Stimulated activated CD4-positive, alpha-beta T cell treated with anti-CD3 and anti-CD28 coated beads, Interleukin-4, amount 100 ng/mL, for 24 hours (primary cell): ENCODE data around the gene DAG1.
A peak's percentile ranks its signal among the peaks of the same experiment; 100 is the strongest.

Source experiments
- DNase-seq: peaks from one replicate; pipeline ENCODE4 v3.0.0-alpha.2; 2020

DAG1 gene

DNA sequence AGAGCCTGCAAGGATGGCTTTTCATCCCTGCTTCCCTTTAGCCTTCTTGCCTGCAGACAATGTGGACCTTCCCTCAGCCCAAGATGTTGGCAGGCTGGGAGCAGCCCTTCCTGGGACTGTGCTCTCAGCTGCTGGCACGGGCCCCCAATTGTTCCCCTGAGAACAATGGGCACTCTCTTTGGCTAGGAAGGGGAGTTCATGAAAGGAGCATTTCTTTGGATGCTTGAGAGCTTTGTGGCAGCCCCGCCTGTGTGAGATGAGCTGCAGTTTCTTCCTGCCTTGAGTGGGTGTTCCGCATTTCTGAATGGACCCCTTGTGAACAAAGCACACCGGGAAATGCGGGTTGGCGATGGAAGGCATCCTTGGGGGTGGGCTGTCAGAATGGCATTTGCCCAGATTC, 49.2 kb downstream of the DAG1 start:
- no peak for DNase-seq

DNA sequence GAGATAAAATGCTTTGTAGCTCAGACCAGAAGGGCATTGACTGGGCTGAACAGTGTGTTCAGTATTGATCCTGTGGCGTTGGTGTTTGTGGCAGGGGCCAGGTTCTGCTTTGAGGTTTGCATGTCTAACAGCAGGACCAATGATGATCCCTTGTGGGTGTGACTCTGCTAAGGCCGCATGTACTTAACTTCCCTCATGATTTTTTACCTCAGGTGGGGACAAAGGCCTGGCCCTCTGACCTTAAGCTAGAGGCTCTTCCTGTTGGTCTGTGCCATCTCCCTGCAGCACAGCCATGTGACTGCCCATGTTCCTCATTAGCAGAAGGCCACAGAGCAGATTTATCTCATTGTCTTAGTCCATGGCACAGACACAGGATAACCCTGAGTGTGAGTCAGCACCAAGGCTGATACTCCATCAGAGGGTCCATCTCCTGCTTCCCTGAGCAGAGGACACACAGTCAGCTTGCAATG, 49.9 kb downstream of the DAG1 start:
- no peak for DNase-seq

- no peak for DNase-seq
These were observed 54.0 kb downstream of the DAG1 start for GRCh38 chr3:49523756-49524747.

GRCh38 chr3:49529567-49529966, 59.5 kb downstream of the DAG1 start:
- DNase-seq = no peak

GRCh38 chr3:49530231-49530630, 60.2 kb downstream of the DAG1 start:
- DNase-seq = no peak

DNA sequence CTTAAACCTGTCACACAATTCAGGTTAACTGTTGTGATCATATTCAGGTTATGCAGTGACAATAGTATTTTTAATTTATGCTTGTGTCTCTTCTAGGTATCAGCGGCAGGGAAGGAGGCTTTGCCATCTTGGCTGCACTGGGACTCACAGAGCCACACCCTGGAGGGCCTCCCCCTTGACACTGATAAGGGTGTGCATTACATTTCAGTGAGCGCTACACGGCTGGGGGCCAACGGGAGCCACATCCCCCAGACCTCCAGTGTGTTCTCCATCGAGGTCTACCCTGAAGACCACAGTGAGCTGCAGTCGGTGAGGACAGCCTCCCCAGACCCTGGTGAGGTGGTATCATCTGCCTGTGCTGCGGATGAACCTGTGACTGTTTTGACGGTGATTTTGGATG, 60.6 kb downstream of the DAG1 start:
- DNase-seq = no peak

DNA sequence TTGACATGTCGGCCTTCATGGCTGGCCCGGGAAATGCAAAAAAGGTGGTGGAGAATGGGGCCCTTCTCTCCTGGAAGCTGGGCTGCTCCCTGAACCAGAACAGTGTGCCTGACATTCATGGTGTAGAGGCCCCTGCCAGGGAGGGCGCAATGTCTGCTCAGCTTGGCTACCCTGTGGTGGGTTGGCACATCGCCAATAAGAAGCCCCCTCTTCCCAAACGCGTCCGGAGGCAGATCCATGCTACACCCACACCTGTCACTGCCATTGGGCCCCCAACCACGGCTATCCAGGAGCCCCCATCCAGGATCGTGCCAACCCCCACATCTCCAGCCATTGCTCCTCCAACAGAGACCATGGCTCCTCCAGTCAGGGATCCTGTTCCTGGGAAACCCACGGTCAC, 61.2 kb downstream of the DAG1 start:
- DNase-seq = no peak

DNA sequence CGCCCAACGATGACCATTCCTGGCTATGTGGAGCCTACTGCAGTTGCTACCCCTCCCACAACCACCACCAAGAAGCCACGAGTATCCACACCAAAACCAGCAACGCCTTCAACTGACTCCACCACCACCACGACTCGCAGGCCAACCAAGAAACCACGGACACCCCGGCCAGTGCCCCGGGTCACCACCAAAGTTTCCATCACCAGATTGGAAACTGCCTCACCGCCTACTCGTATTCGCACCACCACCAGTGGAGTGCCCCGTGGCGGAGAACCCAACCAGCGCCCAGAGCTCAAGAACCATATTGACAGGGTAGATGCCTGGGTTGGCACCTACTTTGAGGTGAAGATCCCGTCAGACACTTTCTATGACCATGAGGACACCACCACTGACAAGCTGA, 61.6 kb downstream of the DAG1 start:
- no peak for DNase-seq

- DNase-seq = no peak
These were observed 63.0 kb downstream of the DAG1 start for GRCh38 chr3:49533031-49533430.

DNA sequence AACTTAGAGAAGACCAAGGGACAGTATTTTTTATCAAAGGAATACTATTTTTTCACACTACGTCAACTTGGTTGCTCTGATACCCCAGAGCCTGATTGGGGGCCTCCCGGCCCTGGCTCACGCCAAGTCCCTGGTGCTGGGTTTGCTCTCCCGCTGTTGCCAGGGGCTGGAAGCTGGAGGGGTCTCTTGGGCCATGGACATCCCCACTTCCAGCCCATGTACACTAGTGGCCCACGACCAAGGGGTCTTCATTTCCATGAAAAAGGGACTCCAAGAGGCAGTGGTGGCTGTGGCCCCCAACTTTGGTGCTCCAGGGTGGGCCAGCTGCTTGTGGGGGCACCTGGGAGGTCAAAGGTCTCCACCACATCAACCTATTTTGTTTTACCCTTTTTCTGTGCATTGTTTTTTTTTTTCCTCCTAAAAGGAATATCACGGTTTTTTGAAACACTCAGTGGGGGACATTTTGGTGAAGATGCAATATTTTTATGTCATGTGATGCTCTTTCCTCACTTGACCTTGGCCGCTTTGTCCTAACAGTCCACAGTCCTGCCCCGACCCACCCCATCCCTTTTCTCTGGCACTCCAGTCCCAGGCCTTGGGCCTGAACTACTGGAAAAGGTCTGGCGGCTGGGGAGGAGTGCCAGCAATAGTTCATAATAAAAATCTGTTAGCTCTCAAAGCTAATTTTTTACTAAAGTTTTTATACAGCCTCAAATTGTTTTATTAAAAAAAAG, 63.9 kb downstream of the DAG1 start:
- no peak for DNase-seq

GRCh38 chr3:49534581-49535441, 64.7 kb downstream of the DAG1 start:
- DNase-seq = no peak

GRCh38 chr3:49535971-49536874, 66.2 kb downstream of the DAG1 start:
- DNase-seq = no peak

GRCh38 chr3:49536875-49537533, 66.9 kb downstream of the DAG1 start:
- DNase-seq = no peak

DNA sequence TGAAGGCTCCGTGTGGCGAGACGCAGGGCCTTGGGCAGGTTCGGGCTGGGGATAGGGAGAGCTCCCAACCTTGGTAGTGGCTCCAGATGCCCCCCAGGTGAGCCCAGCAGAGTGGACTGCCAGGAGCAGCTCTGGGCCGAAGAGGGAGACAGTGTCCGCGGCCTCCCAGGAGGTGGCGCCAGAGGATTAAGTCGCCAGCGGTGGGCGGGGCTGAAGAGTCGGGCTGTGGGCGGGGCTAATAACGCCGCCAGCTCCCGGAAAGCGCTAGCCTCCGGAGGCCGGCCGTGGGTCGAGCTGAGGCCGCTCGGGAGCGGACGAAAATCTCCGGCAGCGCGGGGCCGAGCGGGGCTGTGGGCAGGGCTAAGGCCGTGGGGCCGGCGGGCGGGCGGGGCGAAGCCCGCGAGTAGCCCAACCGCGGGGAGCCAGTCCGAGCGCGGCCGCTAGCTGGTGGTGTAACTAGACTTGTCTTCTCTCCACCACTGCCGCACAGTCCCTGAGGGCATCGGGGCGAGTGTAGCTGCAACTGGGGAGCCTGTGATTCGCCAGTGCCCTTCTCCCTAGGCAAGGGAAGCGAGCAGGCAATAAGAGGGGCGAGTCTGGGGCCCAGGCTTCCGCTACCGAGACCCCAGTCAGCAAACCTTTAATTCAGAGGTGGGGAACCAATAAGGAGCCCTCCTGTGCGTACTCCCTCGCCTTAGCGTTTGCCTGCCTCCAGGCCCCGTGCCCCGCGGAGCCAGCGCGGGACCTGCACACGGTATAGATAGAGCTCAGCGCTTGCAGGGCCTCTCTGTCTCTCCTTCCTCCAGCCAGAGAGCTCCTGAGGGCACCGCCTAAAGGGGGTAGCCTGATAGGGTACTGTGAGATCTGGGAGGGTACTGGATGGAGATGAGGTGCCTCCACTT, 69.8 kb downstream of the DAG1 start:
- peak; percentile 94 for DNase-seq

- no peak for DNase-seq
These were observed 82.0 kb downstream of the DAG1 start for GRCh38 chr3:49552087-49552486.

- DNase-seq = no peak
These were observed 83.2 kb downstream of the DAG1 start for GRCh38 chr3:49553324-49553691.

DNA sequence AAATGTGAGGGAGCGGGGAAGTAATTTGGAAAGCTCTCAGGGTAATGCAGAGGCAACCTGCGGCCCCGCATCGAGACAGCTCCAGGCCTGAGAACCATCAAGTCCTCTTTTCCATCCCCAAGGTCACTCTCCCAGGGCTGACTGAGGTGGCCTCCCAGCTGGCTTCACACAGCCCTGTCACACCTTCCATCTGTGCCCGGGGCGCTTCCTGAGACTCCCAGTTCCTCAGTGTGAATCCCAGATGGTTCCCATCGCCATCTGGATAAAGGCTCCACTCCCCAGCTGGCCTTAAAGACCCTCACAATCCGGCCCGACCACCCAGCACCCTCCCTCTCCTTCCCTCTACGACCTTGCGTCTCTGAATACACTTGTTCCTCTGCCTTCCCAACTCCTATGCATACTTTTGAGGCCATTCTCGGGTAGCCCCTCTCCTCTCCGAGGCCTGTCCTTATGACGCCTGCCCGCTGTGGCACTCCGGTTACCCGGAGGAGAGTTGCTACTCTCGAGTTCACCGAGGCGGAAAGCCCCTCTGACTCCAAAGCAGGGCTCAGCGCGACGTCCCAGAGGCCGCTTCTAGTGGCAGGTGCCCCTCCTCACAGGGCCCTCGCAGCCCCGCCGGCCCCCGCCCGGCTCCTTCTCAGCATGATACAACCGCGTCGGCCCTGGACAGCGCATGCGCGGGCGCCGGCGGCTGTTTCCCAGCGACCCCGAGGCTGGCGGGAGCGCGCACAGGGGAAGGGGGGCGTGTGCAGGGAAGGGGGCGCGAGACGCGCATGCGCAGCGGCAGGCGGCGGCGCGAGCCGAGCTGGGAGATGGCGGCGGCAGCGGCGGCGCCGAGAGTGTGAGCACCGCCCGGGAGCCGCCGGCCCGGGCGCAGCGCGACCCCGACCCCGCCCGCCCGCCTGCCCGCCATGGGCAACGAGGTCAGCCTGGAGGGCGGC, 83.9 kb downstream of the DAG1 start, which contains the start of gene BSN:
Gene BSN, plus strand, starts transcription at position 786 of the 941 bp plus-strand sequence. Its CDS starts 126 bp downstream, at position 912.
- peak; percentile 90 for DNase-seq

GRCh38 chr3:49554633-49555265, 84.7 kb downstream of the DAG1 start:
- peak; percentile 51 for DNase-seq
